ENCODE measurements around the gene CTDSPL. TPM values are rescaled to one million over a fixed set of nuclear protein-coding genes. Genes with fewer than 3 reads are reported as not detected.

The CTDSPL gene
- total and polyA plus RNA-seq, 2 experiments from 2014 or later = 29.2 to 33.7 TPM

DNA sequence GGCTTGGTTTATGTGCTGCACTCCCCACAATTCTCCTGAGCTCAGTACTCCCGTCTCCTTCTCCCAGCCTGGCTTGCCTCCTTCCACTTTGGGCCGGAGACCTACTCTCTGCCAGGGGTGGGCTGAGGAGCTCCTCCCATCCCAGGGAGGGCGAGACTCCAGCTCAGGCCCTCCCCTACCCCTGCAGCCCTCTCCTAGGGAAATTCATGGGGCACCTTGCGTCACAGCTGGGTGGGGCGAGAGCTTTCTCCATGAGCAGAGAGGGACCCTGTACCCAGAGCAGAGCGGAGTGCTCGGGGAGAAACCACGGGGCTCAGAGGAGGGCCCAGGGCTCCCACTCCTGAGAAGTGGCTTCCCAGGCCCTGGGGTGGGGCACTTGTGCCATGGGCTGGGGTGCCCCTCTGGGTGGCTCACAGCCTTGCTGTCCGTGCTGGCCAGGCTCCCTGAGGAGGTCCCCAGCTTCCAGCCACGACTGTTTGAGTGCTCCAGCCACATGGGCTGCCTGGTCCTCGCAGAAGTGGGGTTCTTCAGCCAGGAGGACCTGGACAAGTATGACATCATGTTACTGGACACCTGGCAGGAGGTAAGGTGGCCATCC, 142.2 kb downstream of the CTDSPL start:
- Histone ChIP-seq H3K9me2 (replicated peaks; ENCODE audit: insufficient read depth) (no peaks in the 10 kb centered on the region), H3K79me2 (no peaks in the 10 kb centered on the region), H2AFZ (no peak overlapping the region), H3K27me3 (no peaks in the 10 kb centered on the region), H3K4me2 (peak overlapping the region; percentile 31), H3K9me3 (ENCODE audit: low read depth) (no peaks in the 10 kb centered on the region), H4K20me1 (ENCODE audit: insufficient read depth, poor library complexity, severe bottlenecking) (no peaks in the 10 kb centered on the region), H3K4me3 (no peak overlapping the region), H3K36me3 (replicated peaks; ENCODE audit: insufficient read depth, low read depth) (no peaks in the 10 kb centered on the region), H3K27ac (peak overlapping the region; percentile 98), H3K4me1 (ENCODE audit: insufficient read depth) (peaks cover 28% of the 10 kb centered on the region)
- peak; percentile 77 for DNase-seq (ENCODE audit: low spot score)
- TF ChIP-seq EZH2phosphoT487 (IDR thresholded peaks at IDR 0.05; ENCODE audit: low read depth, severe bottlenecking, unreplicated experiment) = no peak
- TF ChIP-seq, protein P1, sequence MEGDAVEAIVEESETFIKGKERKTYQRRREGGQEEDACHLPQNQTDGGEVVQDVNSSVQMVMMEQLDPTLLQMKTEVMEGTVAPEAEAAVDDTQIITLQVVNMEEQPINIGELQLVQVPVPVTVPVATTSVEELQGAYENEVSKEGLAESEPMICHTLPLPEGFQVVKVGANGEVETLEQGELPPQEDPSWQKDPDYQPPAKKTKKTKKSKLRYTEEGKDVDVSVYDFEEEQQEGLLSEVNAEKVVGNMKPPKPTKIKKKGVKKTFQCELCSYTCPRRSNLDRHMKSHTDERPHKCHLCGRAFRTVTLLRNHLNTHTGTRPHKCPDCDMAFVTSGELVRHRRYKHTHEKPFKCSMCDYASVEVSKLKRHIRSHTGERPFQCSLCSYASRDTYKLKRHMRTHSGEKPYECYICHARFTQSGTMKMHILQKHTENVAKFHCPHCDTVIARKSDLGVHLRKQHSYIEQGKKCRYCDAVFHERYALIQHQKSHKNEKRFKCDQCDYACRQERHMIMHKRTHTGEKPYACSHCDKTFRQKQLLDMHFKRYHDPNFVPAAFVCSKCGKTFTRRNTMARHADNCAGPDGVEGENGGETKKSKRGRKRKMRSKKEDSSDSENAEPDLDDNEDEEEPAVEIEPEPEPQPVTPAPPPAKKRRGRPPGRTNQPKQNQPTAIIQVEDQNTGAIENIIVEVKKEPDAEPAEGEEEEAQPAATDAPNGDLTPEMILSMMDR (IDR thresholded peaks at IDR 0.05; ENCODE audit: poor library complexity) = no peak
- TF ChIP-seq EZH2 (IDR thresholded peaks at IDR 0.05; ENCODE audit: borderline replicate concordance) = no peak
- 78% methylated on average over 9 of the region's 11 CpGs for WGBS (ENCODE audit: low lambda C conversion rate, missing lambda C conversion rate)

DNA sequence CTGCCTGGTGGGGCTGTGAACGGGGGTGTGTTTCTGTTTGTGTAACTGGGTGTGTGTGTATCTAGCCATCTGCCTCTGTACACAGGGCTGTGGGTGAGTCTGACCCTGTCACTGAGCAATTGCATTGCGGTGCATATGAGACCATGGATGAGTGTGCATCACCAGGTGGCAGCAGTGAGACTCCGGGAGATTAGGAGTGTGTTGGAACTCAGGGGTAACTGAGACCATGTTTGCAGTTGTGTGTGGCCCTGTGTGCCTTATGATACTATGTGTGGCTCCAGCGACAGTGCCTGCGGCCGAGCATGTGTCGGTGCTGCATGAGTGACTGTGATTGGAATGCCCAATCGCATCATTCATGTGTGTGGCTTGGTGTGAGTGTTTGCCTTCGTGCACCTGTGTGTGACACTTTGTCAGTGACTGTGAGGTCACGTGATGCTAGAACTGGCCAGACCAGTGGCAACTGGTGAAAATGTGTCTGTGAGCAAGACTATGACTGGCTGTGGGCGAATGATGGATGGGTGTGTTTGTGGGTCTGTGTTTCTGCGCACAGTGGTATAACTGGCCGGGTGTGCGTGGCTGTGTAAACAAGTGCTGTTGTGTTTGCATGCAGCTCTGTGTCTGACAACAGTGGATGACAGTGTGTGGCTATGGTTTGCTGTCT, 142.9 kb downstream of the CTDSPL start:
- Histone ChIP-seq H3K36me3 (replicated peaks; ENCODE audit: insufficient read depth, low read depth) (no peaks in the 10 kb centered on the region), H3K27me3 (no peaks in the 10 kb centered on the region), H3K27ac (peak overlapping the region; percentile 98), H3K79me2 (no peaks in the 10 kb centered on the region), H3K4me2 (peak overlapping the region; percentile 44), H2AFZ (no peak overlapping the region), H3K4me1 (ENCODE audit: insufficient read depth) (peaks cover 28% of the 10 kb centered on the region), H4K20me1 (ENCODE audit: insufficient read depth, poor library complexity, severe bottlenecking) (no peaks in the 10 kb centered on the region), H3K4me3 (no peak overlapping the region), H3K9me3 (ENCODE audit: low read depth) (no peaks in the 10 kb centered on the region), H3K9me2 (replicated peaks; ENCODE audit: insufficient read depth) (no peaks in the 10 kb centered on the region)
- TF ChIP-seq, protein P1 (IDR thresholded peaks at IDR 0.05; ENCODE audit: poor library complexity) = peak; percentile 69
- no peak for TF ChIP-seq EZH2 (IDR thresholded peaks at IDR 0.05; ENCODE audit: borderline replicate concordance)
- DNase-seq (ENCODE audit: low spot score) = peak; percentile 91
- 60% methylated on average over 14 of the region's 14 CpGs for WGBS (ENCODE audit: low lambda C conversion rate, missing lambda C conversion rate)

DNA sequence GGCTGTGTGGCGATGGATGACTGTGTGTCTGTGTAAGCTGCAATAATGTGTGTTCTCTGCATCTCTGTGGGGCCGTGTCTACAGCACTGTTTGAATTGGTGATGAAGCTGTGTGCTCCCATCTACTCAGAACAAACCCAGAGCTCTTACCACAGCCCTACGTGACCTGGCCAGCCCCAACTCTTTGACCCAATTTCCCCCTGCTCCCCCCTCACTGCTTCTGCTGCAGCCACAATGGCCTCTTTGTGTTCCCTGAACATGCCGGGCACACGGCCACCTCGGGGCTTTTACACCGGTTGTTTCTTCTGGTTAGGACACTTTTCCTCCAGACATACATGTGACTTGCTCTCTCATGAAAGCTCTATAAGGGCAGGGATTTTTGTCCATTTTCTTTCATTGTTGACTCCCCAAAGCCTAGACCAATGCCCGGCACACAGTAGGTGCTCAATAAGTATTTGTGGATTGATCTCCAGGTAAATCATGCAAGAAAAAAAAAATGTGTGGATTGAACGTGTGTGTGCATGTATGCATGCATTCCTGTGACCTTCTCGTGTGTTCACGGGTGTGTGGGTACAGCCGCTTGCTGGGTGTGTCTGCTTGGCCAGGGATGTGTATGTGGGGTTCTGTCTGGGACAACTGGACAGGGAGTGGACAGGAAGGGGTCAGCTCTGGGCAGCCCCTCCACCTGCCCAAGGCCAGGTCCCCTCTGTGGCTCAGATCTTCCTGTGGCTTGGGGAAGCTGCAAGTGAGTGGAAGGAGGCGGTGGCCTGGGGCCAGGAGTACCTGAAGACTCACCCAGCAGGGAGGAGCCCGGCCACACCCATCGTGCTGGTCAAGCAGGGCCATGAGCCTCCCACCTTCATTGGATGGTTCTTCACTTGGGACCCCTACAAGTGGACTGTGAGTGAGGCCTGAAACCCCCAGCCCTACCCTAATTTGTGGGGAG, 143.7 kb downstream of the CTDSPL start:
- Histone ChIP-seq H2AFZ (no peak overlapping the region), H3K27ac (peak overlapping the region; percentile 74), H3K4me2 (peak overlapping the region; percentile 44), H4K20me1 (ENCODE audit: insufficient read depth, poor library complexity, severe bottlenecking) (no peaks in the 10 kb centered on the region), H3K79me2 (no peaks in the 10 kb centered on the region), H3K36me3 (replicated peaks; ENCODE audit: insufficient read depth, low read depth) (no peaks in the 10 kb centered on the region), H3K9me2 (replicated peaks; ENCODE audit: insufficient read depth) (no peaks in the 10 kb centered on the region), H3K4me3 (no peak overlapping the region), H3K27me3 (no peaks in the 10 kb centered on the region), H3K9me3 (ENCODE audit: low read depth) (no peaks in the 10 kb centered on the region), H3K4me1 (ENCODE audit: insufficient read depth) (peaks cover 28% of the 10 kb centered on the region)
- no peak for DNase-seq (ENCODE audit: low spot score)
- WGBS (ENCODE audit: low lambda C conversion rate, missing lambda C conversion rate) = 84% methylated on average over 15 of the region's 15 CpGs
- TF ChIP-seq EZH2 (IDR thresholded peaks at IDR 0.05; ENCODE audit: borderline replicate concordance) (no peak), EZH2phosphoT487 (IDR thresholded peaks at IDR 0.05; ENCODE audit: low read depth, severe bottlenecking, unreplicated experiment) (no peak)
- TF ChIP-seq, protein P1 (IDR thresholded peaks at IDR 0.05; ENCODE audit: poor library complexity) = no peak
